ENCODE data around the gene COL7A1.
A peak's percentile ranks its signal among the peaks of the same experiment; 100 is the strongest.
"Not testable (repeated sequence)": the region's sequence is repeated elsewhere in the genome, so short reads cannot be mapped to it uniquely, and the experiment has no call there.

The COL7A1 gene

DNA sequence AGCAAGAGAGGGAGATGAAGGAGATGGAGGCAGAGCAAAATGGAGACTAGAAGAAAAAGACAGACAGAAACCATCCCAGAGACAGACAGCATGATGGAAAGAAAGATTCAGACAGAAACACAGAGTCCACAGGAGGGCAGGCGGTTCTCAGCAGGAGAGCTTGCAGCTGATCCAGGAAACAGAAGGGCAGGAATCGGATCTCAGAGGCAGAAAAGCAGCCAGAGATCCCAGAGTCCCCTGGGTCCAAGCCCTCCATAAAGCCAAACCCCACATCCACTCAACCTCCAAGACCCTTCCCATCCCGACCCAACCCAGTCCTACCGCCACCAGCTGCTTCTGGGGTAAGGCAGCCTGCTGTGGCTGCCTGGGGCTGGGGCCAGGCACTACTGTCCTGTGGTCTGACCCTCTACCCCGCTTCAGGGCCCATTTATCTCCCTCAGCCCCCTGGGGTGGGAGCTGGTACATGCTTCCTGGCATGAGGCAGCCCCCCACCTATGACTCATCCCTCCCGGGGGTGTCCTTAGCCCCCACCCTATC is 31.7 kb downstream of the COL7A1 start, which contains the start of gene UCN2:
Gene UCN2 (minus strand): TSS at position 400 of the 537 bp plus-strand sequence. CDS start 657 bp downstream, outside the sequence.
- no peak for DNase-seq (ENCODE audit: low read depth)

DNA sequence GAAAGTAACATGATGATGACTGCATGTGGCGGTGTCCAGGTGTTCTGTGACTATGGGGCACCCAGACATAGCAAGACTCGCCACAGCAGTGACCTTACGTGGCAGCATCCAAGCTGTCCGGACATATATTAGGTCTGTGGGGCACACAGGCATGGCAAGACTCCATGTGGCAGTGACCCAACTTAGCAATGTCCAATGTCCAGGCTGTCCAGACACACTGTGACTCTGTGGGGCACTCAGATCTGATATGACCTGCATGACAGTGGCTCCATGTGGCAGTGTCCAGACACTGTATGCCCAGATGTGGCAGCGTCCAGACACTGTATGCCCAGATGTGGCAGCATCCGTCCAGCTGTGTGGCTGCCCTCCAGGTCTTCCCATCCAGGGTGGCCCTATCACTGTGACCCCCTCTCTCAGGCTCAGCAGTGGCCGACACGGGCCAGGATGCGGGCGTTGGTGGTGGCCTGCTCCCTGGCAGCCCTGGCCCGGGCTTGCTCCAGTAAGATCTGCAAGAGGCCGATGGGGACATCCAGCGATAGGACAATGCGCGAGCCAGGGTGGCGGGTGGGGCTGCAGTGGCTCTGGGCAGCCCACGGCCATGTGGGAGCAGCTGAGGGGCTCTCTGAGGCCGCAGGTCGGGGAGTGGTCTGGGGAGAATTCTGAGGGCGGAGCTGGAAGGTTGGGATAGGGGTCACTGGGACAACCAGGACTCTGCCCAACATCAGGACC is 32.6 kb downstream of the COL7A1 start:
- DNase-seq (ENCODE audit: low read depth), result no peak

GRCh38 chr3:48561045-48561736 is 33.9 kb downstream of the COL7A1 start:
- DNase-seq (ENCODE audit: low read depth), result no peak

- no peak for DNase-seq (ENCODE audit: low read depth)
Measured at GRCh38 chr3:48560648-48561018, 34.5 kb downstream of the COL7A1 start.

- no peak for DNase-seq (ENCODE audit: low read depth)
Measured at GRCh38 chr3:48558493-48559134, 36.5 kb downstream of the COL7A1 start.

DNA sequence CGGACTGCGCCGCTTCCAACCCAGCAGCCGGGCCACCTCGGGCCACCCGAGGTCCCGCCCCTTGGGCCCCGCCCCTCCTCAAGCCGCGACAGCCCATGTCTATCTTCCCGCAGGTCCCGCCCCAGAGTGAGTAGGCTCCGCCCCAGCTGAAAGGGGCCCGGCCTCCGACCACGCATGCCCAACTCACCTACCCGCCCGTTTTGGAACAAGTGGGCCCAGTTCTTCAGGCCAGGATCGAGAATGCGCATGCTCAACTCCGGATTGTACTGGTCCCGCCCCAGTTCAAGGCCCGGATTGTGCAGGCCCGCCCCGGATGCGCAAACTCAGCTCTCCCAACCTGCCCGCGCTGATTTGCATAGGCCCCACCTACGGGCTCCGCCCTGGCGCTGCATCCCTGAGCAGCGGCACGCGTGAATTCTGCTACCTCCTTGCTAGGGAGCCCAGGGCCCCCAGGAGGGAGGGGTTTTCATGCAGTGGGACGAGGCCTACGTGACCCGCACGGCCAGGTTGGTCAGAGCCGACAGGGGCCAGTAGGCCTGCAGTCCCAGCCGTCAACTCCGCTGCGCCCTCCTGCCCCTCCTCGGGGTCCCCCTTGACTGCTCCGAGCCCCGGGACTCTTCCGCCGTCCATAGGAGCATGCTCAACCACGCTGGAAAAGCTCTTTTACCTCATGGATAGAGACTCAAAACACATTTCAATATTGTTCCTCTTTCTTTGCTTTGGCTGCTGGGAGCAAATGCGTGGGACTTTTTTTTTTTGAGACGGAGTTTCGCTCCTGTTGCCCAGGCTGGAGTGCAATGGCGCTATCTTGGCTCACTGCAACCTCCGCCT is 38.1 kb downstream of the COL7A1 start, which contains the start of gene PFKFB4:
Gene PFKFB4 (minus strand): TSS at position 8 of the 831 bp plus-strand sequence. CDS start 26 bp downstream, outside the sequence.
- DNase-seq (ENCODE audit: low read depth), result peak; percentile 97

GRCh38 chr3:48555949-48556795 is 39.0 kb downstream of the COL7A1 start:
- DNase-seq (ENCODE audit: low read depth), result no peak

DNA sequence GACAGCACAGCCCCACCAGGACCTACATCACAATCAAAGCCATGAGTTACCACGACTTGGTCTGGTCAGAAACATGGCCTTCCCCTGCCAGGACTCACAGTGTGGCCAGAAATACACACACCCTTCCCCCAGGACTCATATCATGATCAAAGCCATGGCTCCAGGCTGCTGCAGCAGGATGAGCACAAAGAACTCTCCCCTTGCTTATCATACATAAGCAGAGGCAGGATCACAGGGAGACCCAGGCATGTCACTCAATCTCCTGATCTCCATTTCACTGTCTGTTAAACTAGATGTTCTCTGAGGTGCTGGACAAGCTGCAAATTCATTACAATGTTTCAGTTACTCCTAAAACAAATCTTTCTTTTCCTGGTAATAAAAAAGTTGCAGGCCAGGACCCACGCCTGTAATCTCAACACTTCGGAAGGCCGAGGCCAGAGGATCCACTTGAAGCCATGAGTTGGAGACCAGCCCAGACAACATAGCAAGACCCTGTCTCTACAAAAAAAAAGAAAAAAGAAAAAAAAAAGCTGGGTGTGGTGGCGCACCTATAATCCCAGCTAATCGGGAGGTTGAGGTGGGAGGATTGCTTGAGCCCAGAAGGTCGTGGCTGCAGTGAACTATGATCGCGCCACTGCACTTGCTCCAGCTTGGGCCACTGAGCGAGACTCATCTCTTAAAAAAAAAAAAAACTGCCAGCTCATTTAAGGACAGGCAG is 39.7 kb downstream of the COL7A1 start:
- no peak for DNase-seq (ENCODE audit: low read depth)

GRCh38 chr3:48553886-48554845 is 41.0 kb downstream of the COL7A1 start:
- DNase-seq (ENCODE audit: low read depth), result no peak

GRCh38 chr3:48553361-48553760 is 41.8 kb downstream of the COL7A1 start:
- DNase-seq (ENCODE audit: low read depth), result no peak

DNA sequence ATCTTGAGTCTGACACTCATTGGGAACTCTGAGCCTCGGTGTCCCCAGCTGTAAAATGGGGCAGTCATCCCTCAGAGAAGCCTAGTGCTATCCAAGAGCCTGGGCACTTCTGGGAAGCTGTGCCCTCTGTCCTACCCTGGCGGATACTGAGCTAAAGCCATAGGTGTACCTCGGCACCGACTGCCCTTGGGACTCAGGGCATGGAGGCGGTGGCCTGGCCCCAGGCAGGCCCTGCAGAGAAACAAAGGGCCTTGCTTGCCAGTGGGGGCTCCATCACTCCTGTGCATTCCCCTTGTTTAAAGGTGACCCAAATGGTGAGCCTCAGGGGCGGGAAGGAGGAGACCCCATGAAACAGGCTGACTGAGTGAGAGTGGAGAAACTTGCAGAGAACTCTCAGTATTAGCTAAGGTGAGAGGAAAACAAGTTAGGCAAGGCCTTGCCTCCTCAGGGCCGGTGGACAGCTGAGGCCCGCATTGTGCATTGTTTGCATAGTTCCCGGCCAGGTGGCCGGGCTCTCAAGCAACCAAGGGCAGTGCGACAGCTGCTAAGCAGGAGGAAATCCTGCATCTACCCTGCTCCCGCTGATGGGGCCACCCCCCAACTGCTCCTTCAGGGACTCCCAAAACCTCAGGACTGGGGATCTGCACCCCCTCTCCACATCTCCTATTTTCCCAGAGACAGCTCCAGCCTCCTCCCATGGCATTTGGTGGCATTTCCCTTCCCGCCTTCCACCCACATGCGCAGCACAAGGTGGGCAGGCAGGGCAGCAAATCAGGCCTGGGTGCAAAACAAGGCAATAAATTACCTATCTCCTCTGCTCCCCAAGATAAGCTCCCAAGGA is 42.8 kb downstream of the COL7A1 start:
- no peak for DNase-seq (ENCODE audit: low read depth)

DNA sequence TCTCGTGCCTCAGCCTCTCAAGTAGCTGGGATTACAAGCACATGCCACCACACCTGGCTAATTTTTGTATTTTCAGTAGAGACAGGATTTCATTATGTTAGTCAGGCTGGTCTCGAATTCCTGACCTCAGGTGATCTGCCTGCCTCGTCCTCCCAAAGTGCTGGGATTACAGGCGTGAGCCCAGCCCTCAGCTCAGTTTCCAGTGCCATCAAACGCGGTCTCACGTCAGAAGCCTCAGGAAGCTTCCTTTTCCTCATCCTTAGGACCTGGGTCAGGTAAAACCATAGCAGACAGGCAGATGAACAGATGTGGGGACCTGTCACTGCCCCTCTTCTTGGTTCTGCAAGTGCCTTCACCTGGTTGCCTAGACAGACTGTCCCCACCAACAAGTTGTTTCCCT is 43.5 kb downstream of the COL7A1 start:
- DNase-seq (ENCODE audit: low read depth), result not testable (repeated sequence)

- DNase-seq (ENCODE audit: low read depth), result no peak
Measured at GRCh38 chr3:48548729-48549705, 46.1 kb downstream of the COL7A1 start.

DNA sequence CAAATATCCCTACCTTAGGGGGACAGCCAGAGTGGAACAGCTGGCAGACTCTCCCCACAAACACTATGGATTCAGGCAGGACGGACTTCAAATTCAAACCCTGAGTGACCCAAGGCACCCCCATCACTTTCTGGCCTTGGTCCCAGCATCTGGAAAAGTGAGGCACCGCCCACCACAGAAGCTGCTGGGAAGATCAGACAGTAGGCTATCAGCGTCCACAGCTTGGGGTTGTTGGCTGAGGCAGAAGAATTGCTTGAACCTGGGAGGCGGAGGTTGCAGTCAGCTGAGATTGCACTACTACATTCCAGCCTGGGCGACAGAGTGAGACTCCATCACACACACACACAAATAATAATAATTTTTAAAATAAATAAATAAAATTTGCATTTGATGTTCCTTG is 47.0 kb downstream of the COL7A1 start:
- DNase-seq (ENCODE audit: low read depth), result no peak

DNA sequence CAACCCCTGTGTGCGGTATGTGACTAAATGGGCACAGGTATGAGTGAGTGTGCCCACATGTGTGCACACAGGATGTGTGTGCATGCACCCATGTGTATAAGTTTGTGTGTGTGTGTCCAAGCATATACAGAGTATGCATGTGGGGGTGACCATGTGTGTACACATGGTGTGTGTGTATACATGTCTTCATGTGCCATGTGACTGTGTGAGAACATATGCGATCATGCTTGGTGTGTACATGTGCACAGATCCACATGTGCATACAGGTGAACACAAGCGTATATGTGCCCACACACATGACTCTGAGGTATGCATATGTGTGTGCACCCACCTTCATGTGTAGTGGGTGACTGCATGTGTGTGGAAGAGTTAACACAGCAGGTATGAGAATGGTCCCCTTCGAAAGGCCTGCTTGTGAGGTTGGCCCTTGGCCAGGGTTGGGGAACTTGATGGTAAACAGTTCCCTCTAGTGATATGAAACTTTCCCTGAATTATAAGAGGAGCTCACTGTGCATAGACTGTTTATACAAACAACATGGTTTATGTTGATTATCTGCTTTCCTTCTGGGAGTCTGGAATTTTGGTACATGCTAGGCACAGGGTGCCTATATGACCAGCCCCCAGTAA is 48.8 kb downstream of the COL7A1 start:
- DNase-seq (ENCODE audit: low read depth), result no peak

DNA sequence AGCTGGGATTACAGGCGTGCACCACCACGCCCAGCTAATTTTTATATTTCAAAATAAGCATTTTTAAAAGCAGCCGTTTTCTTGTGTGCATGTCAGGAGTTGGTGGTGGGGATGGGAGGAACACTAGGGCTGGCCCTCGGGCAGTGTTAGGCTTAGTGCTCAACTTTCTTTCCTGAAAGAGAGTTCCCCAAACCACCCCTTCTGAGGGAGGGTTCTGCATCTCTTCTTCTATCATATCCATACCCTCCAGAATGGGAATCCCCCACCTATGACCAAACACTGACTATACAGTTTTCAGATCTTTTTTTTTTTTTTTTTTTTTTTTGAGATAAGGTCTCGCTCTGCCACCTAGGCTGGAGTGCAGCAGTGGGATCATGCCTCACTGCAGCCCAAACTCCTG is 51.0 kb downstream of the COL7A1 start:
- DNase-seq (ENCODE audit: low read depth), result no peak

All from non-pigmented ciliary epithelial cell (primary cell).